ENCODE measurements around the gene CABLES2. TPM values are rescaled to one million over a fixed set of nuclear protein-coding genes. Genes with fewer than 3 reads are reported as not detected.

The CABLES2 gene
- total RNA-seq, 1 donor from 2014 or later = 0.43 TPM

DNA sequence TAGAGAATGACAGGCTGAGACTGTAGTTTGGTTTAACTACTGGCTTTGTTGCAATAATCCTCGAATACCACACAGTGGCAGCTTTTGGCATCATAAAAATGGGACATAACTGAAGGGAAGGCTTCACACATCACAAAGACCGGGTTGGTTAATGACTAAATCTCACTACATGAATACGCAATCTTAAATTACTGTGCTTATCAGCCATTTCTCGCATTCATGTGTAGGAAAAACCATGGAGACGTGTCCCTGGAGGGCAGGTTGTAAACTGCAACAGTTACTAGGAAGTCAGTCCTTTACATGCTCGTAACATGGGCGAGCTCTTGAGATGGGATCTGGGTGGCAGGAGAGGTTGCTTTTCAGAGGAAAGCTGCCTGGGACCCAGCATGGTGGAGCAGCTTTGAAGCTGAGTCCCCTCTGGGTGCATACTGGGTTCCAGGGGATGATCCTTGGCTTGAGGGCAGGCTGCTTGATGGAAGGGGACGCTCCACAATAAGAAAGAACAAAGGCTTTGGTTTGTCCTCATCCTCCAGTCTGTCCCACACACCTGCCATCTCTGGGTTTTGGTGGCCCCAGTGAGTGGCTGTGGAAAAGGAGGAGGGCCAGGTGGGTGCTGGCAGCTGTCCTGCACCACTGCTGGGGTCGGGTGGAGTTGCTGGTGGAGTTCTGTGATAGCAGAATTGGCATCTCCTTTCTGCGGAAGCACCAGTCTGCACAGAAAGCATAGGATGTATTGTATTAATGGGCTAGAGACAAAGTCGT, 18.1 kb downstream of the CABLES2 start:
- no peak overlapping the region for H3K4me3 ChIP-seq
- intact Hi-C loops (cut with DNase I) = loop anchor here (5.0 to 10.0 kb wide), 2 partner anchors 204 to 408 kb away; partner anchors contain the start of genes MRGBP and MTG2
- DNase-seq (ENCODE audit: low spot score in 2 of 2) = no peak
- H3K27ac ChIP-seq = no peak overlapping the region
- peaks cover 12 to 15% of the 10 kb centered on the region in 2 donors for H3K4me1 ChIP-seq
- H3K27me3 ChIP-seq = no peaks in the 10 kb centered on the region
- no peaks in the 10 kb centered on the region for H3K9me3 ChIP-seq
- TF ChIP-seq, protein P1, sequence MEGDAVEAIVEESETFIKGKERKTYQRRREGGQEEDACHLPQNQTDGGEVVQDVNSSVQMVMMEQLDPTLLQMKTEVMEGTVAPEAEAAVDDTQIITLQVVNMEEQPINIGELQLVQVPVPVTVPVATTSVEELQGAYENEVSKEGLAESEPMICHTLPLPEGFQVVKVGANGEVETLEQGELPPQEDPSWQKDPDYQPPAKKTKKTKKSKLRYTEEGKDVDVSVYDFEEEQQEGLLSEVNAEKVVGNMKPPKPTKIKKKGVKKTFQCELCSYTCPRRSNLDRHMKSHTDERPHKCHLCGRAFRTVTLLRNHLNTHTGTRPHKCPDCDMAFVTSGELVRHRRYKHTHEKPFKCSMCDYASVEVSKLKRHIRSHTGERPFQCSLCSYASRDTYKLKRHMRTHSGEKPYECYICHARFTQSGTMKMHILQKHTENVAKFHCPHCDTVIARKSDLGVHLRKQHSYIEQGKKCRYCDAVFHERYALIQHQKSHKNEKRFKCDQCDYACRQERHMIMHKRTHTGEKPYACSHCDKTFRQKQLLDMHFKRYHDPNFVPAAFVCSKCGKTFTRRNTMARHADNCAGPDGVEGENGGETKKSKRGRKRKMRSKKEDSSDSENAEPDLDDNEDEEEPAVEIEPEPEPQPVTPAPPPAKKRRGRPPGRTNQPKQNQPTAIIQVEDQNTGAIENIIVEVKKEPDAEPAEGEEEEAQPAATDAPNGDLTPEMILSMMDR (IDR thresholded peaks at IDR 0.05) = no peak
- peaks cover 20 to 39% of the 10 kb centered on the region in 2 donors for H3K36me3 ChIP-seq

DNA sequence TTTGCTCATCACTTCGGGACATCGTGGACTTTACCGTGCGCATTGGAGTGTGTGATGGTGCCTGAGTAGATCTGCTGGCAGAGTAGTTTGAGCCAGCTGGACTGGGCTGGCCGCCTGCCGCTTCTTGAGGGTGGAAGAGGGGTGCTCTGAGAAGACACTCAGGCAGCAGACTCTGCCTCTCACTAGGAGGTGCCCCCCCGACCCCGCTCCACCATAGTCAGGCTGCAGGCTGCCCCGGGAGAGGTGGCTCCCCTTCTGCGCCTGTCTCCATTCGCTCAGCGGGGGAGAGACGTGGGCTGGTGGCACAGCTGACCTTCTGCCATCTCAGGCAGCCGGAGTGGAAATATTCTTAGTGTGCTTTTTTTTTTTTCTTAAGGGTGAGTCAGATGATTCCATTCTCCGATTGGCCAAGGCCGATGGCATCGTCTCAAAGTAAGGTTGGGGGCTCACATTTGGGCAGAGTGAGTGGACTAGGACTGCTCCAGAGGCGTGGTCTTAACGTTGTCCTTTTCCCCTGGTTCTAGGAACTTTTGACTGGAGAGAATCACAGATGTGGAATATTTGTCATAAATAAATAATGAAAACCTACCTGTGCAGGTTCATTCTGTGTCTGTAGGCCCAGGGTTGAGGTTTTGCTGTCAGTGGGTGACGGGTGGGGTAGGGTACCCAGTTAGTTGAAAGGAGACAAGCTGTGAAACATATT, 19.0 kb downstream of the CABLES2 start:
- H3K4me1 ChIP-seq = peaks cover 12 to 15% of the 10 kb centered on the region in 2 donors
- H3K4me3 ChIP-seq = peak overlapping the region; percentile 81 to 93
- H3K36me3 ChIP-seq = peaks cover 18 to 29% of the 10 kb centered on the region in 2 donors
- no peaks in the 10 kb centered on the region for H3K9me3 ChIP-seq
- H3K27ac ChIP-seq = peak overlapping the region in 1 of 2 donors; percentile 93
- TF ChIP-seq, protein P1 (IDR thresholded peaks at IDR 0.05) = no peak
- intact Hi-C loops (cut with DNase I) = loop anchor here (1.0 to 10.0 kb wide), 5 partner anchors 19 to 409 kb away; partner anchors contain the start of genes ADRM1, CABLES2, MRGBP and MTG2
- H3K27me3 ChIP-seq = no peaks in the 10 kb centered on the region
- no peak for DNase-seq (ENCODE audit: low spot score in 2 of 2)

DNA sequence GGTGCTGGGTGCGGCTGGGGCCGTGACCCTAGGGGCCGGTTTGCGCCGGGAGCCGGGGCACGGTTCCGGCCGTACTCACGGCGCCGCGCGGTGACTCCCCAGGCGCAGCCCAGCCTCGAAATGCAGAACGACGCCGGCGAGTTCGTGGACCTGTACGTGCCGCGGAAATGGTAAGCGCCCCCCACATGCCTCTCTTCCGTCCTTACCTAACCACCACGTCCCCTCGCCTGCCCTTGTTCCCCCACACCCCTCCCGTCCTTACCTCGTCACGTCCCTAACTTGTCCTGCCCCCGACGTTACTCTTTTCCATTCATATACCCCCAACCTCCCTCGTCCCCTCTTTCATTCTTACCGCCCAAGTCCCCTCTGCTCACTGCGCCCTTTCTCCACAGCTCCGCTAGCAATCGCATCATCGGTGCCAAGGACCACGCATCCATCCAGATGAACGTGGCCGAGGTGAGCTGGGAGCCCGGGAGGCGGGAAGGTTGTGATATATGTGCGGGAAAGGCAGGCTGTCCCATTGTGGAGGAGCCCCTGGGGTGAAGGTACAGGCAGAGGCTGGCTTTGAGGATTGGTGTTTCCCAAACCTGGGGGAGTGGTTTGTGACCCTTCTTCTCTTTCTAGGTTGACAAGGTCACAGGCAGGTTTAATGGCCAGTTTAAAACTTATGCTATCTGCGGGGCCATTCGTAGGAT, 19.7 kb downstream of the CABLES2 start:
- H3K9me3 ChIP-seq = no peaks in the 10 kb centered on the region
- TF ChIP-seq, protein P1 (IDR thresholded peaks at IDR 0.05) = no peak
- peak overlapping the region; percentile 81 to 93 for H3K4me3 ChIP-seq
- H3K4me1 ChIP-seq = peaks cover 15% of the 10 kb centered on the region in 2 donors
- DNase-seq (ENCODE audit: low spot score in 2 of 2) = no peak
- H3K36me3 ChIP-seq = peaks cover 11 to 23% of the 10 kb centered on the region in 2 donors
- no peaks in the 10 kb centered on the region for H3K27me3 ChIP-seq
- intact Hi-C loops (cut with DNase I) = loop anchor here (1.0 to 10.0 kb wide), 5 partner anchors 20 to 410 kb away; partner anchors contain the start of genes ADRM1, CABLES2, MRGBP and MTG2
- H3K27ac ChIP-seq = peak overlapping the region; percentile 93 to 94

DNA sequence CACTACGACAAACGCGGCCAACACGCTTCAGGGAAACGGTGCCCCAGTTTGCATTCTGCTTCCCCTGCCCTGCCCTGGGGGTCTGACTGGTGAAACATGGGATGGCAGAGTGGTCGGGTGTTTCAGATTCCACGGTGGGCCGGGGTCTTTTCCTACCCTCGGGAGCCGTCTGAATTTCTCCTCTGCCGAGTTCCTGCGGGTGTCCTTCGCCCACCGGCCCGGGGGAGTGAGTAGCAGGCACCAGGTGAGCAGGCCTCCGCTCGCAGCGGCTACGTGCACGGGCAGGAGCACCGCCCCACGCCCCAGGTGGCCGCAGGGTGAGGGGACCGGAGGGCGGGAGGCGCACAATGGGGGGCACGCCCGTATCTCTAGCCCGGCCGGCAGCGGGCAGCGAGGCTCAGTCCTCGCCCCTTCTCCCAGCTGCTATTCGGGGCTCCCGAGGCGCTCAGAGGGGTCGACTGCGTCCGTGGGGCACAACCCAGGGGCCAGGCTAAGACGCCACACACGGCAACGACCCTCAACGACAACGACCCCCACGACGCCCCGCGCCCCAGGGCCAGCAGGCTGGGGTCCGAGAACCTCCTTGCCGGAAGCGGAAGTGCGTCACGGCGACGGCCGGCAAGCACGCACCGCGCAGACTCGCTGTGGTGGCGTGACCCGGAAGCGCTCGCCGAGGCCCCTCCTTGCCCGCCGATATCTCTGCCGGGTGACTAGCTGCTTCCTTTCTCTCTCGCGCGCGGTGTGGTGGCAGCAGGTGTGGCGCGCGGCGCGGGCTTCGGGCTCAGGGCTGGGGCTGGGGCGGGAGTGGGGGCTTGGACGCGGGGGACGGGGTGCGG, 20.5 kb downstream of the CABLES2 start, which contains the start of gene RPS21:
TSS of gene RPS21 (plus strand) at position 721 of the 836 bp plus-strand sequence. CDS start 236 bp downstream, outside the sequence.
- Histone ChIP-seq H3K4me1 (peaks cover 15% of the 10 kb centered on the region in 2 donors), H3K27me3 (no peaks in the 10 kb centered on the region), H3K27ac (peak within 1 kb of the TSS; percentile 93 to 94), H3K36me3 (peaks cover 9 to 18% of the 10 kb centered on the region in 2 donors), H3K9me3 (no peaks in the 10 kb centered on the region), H3K4me3 (peak within 1 kb of the TSS; percentile 81 to 93)
- intact Hi-C loops (cut with DNase I) = loop anchor here (1.0 to 10.0 kb wide), 5 partner anchors 21 to 411 kb away; partner anchors contain the start of genes ADRM1, CABLES2, MRGBP and MTG2
- TF ChIP-seq, protein P1 (IDR thresholded peaks at IDR 0.05) = no peak
- peak; percentile 57 to 96 for DNase-seq (ENCODE audit: low spot score in 2 of 2)

All from ascending aorta (tissue), 2 donors.